HG02759 (cell line): ENCODE measurements around the gene GPR146.

Source experiments
- ATAC-seq: cut with Tn5 transposase; IDR thresholded peaks from one replicate; pipeline ENCODE4 v1.9.1; 2021; ENCODE audit warnings: mild to moderate bottlenecking, moderate library complexity; ENCODE audit not compliant: unreplicated experiment

The GPR146 gene

GRCh38 chr7:1090686-1091643, 46.6 kb downstream of the GPR146 start:
- ATAC-seq = no peak

DNA sequence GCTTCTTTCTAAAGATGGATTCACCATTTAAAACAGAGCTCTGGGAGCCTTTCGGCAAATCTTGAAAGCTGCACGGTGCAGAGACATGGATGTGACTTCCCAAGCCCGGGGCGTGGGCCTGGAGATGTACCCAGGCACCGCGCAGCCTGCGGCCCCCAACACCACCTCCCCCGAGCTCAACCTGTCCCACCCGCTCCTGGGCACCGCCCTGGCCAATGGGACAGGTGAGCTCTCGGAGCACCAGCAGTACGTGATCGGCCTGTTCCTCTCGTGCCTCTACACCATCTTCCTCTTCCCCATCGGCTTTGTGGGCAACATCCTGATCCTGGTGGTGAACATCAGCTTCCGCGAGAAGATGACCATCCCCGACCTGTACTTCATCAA, 47.3 kb downstream of the GPR146 start:
- no peak for ATAC-seq

DNA sequence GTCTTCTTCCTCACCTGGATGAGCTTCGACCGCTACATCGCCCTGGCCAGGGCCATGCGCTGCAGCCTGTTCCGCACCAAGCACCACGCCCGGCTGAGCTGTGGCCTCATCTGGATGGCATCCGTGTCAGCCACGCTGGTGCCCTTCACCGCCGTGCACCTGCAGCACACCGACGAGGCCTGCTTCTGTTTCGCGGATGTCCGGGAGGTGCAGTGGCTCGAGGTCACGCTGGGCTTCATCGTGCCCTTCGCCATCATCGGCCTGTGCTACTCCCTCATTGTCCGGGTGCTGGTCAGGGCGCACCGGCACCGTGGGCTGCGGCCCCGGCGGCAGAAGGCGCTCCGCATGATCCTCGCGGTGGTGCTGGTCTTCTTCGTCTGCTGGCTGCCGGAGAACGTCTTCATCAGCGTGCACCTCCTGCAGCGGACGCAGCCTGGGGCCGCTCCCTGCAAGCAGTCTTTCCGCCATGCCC, 47.9 kb downstream of the GPR146 start:
- no peak for ATAC-seq

GRCh38 chr7:1092806-1093501, 48.6 kb downstream of the GPR146 start:
- ATAC-seq = no peak

DNA sequence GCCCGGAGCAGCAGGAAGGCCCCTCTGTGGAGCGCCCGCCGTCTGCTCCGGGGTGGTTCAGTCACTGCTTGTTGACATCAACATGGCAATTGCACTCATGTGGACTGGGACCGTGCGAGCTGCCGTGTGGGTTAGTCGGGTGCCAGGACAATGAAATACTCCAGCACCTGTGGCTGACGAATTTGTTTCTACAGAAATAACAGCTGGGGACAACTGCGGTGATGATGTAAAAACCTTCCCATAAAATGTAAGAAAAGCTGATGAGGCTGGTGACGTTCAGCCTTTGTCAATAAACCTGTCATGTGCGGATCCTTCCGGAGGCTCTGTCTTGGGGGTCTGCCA, 49.1 kb downstream of the GPR146 start:
- no peak for ATAC-seq

DNA sequence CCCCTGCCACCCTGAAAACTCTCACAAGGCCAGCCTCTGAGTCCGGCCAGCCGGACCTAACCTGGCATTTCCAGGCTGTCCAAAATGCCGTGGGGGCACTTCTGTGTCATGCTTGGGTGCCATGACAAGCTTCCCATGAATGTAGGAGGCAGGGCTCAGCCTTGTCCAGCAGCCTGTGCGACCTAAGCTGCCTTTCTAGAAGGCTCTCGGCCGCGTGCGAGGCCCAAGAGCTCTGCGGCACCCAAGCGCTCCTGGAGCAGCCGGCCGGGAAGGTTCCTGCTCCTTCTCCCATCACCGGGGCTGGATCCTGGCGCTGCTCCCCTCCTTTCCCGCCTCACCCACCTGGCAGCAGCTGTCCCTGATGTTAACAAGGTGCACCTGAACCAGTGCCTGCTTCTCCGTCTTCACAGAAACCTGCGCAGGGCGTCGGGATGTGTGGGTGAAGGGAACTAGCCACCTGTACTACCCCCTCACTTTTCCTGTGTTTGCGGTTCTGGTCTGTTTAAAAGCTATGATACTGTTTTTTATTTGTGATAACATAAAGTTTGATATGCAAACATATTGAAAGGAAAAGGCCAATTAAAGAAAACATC, 49.7 kb downstream of the GPR146 start:
- ATAC-seq = no peak

- no peak for ATAC-seq
Measured at GRCh38 chr7:1094870-1095269, 50.5 kb downstream of the GPR146 start.

- ATAC-seq = no peak
Measured at GRCh38 chr7:1095621-1096155, 51.3 kb downstream of the GPR146 start.

DNA sequence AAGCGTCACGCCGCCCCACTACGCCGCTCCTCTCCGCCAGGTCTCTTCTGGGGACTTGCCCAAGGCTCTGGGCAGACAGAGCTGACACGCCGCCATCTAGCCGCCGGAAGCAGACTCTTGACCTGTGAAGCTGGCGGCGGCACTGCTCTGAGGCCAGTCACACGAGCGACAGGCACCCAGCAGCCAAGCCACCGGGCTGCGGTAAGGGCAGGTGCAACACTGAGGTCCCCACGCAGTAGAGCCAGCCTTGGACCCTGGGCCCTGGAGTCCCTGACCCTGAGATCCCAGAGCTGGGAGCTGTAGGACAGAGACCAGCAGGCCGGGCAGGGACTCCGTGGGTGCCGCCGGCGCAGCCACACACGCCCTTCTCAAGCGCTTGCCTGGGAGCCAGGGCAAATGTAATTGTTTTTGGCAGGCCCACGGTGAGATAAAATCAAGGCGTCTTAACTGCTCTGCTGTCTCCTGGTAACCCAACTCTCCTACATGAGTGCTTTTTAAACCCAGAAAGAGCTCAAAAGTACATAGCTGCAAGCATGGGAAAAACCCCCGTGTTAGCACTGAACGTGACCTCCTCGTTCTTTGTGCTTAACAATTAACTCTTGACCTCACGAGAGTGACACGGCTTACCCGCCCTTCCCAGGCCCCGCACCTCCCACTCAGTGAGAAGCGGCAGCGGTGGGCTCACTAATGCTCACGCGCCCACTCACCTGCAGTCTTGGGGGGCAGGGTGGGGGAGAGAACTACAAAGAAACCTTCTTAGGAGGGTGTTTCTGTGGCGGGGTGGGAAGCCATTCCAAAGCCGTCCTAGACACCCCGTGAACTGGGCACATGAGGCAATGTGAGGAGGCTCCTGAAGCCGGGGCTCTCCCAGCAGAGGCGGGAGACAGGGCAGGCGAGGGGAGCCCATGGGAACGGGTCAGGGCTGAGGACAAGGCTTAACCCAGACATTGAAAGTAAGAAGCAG, 52.1 kb downstream of the GPR146 start:
- no peak for ATAC-seq

GRCh38 chr7:1097120-1097504, 52.8 kb downstream of the GPR146 start:
- ATAC-seq = no peak

GRCh38 chr7:1098243-1099153, 54.2 kb downstream of the GPR146 start:
- no peak for ATAC-seq

GRCh38 chr7:1099154-1099542, 54.8 kb downstream of the GPR146 start:
- no peak for ATAC-seq

DNA sequence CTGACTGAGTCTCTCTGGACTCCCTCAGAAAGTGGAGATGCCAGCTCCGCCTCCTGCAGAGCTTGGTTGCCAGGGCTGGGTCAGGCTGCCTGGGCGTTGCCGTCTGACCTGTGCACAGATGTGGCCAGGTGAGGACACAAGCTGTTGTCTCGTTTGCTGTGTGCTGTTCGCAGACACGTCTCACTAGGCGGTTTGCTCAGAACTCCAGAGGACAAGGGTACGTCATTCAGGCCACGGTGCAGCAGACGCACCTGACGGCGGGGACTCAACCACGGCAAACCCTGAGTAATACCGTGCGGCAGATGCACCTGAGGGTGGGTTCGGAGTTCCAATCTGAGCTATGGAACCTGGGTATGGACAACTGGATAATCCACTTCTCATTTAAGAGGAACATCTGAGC, 55.3 kb downstream of the GPR146 start:
- no peak for ATAC-seq

- no peak for ATAC-seq
Measured at GRCh38 chr7:1100386-1100785, 56.0 kb downstream of the GPR146 start.

DNA sequence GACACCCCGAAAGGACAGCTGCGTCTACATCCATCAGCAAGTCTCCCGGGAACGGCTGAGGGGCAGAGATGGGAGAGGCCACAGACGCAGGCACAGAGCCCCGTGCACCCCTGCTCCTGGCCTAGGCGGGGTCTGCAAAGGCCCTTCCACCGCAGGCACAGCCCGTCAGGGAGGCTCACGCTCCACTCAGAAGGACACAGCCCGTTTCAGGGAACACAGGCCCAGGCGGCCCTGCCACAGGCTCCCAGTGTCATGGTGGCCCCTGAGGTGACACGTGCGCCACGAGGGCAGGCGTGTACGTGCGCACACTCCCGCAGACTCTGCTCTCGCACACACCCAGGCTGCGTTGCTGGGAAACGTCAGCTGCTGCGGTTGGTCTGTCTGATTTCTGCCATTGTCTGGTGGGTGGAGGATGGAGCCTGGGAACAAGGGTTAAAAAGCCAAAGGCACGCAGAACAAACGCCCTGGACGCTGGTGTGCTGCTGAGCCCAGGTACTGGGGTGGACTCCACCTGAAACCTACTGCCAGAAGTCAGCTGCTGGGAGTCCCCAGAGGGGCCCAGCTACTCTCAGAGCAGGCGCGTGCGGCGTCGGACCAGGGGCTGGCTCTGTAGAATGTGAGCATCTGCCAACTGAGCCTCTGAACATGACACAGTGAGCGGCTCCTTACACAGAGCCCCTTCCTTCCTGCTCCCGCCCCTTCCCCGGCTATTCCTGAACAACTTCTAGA, 56.7 kb downstream of the GPR146 start:
- ATAC-seq = no peak

- ATAC-seq = no peak
Measured at GRCh38 chr7:1101563-1102431, 57.5 kb downstream of the GPR146 start.

GRCh38 chr7:1103009-1103788, 58.9 kb downstream of the GPR146 start:
- peak; percentile 56 for ATAC-seq
